ENCODE measurements around the gene ZNF189.

The ZNF189 gene

DNA sequence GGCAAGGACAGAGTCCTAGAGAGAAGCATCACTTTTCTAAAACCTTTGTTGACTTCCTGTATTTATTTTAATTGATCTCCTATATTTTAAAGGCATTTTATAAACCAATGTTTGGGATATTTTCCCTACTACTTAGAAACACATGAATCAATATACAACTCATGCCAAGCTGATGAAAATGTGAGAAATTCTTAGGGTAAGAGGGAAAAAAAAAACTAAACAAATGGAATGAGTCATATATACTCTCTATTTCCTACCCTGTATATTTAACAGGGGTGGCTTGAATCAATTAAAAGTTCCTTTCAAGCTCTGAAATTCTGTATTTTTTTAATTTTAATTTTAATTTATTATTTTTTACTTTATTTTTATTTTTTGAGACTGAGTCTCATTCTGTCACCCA lies 33.5 kb upstream of the ZNF189 start:
- no peak for TF ChIP-seq MYC (IDR thresholded peaks at IDR 0.05; ENCODE audit: low read depth, low read length)
- TF ChIP-seq, protein P1, sequence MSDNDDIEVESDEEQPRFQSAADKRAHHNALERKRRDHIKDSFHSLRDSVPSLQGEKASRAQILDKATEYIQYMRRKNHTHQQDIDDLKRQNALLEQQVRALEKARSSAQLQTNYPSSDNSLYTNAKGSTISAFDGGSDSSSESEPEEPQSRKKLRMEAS (IDR thresholded peaks at IDR 0.05; ENCODE audit: low read depth, low read length): no peak
- TF ChIP-seq POLR2A (IDR thresholded peaks at IDR 0.05; ENCODE audit: extremely low read depth, insufficient read length): no peak
- TF ChIP-seq, protein P2, sequence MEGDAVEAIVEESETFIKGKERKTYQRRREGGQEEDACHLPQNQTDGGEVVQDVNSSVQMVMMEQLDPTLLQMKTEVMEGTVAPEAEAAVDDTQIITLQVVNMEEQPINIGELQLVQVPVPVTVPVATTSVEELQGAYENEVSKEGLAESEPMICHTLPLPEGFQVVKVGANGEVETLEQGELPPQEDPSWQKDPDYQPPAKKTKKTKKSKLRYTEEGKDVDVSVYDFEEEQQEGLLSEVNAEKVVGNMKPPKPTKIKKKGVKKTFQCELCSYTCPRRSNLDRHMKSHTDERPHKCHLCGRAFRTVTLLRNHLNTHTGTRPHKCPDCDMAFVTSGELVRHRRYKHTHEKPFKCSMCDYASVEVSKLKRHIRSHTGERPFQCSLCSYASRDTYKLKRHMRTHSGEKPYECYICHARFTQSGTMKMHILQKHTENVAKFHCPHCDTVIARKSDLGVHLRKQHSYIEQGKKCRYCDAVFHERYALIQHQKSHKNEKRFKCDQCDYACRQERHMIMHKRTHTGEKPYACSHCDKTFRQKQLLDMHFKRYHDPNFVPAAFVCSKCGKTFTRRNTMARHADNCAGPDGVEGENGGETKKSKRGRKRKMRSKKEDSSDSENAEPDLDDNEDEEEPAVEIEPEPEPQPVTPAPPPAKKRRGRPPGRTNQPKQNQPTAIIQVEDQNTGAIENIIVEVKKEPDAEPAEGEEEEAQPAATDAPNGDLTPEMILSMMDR (IDR thresholded peaks at IDR 0.05; ENCODE audit: low read depth, low read length): no peak
- DNase-seq (ENCODE audit: low read depth): no peak

DNA sequence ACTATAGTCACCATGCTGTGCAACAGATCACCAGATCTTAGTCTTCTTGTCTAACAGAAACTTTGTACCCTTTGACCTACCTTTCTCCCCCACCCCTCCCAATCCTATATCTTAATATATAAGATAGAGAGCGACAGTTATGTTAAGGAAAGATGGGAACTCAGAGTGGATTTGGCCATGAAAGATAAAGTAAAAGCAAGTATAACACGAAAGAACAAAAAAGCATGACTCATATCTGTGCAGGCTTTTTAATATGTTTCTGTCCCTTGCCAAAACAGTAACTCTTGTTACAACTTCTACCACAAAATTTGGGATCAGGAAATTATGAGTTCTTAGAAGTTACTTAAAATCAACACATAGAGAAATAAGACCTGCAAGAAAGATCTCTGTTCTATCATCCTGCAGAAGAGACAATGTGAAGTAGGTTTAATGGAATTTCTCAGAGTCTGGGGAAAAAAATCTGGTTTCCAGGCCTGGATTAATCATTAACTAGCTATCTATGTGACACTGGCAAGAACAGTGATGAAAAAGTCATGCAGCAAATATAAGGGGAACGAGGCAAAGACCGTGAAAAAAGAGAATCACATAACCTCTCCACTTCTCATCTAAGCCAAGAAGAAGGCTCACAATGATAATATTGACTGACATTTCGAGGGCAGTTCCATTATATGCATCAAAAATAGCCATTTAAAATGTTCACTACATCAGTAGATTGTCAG lies 32.5 kb upstream of the ZNF189 start:
- no peak for DNase-seq (ENCODE audit: low read depth)
- no peak overlapping the region for H3K4me3 ChIP-seq (ENCODE audit: low read depth, low read length)
- TF ChIP-seq MYC (IDR thresholded peaks at IDR 0.05; ENCODE audit: low read depth, low read length) (no peak), POLR2A (IDR thresholded peaks at IDR 0.05; ENCODE audit: extremely low read depth, insufficient read length) (no peak)
- TF ChIP-seq, protein P1 (IDR thresholded peaks at IDR 0.05; ENCODE audit: low read depth, low read length): no peak
- TF ChIP-seq, protein P2 (IDR thresholded peaks at IDR 0.05; ENCODE audit: low read depth, low read length): no peak

More for the DNA sequence above, 33.5 kb upstream of the ZNF189 start:
- no peak overlapping the region for H3K4me3 ChIP-seq (ENCODE audit: low read depth, low read length)

DNA sequence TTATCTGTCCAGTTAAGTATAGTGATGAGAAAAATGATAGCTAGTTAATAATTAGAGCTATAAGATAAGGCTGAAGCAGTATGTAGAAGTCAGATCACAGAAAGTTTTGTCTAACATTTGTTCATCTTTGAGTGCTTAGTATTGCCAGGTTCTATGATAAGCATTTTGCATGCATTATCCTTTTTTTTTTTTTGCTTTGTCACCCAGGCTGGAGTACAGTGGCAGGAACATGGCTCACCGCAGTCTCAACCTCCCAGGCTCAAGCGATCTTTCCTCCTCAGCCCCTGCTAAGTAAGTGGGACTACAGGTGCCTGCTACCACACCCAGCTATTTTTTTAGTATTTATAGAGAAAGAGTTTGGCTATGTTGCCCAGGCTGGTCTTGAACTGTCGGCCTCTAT lies 31.3 kb upstream of the ZNF189 start:
- DNase-seq (ENCODE audit: low read depth): no peak
- H3K4me3 ChIP-seq (ENCODE audit: low read depth, low read length): no peak overlapping the region

DNA sequence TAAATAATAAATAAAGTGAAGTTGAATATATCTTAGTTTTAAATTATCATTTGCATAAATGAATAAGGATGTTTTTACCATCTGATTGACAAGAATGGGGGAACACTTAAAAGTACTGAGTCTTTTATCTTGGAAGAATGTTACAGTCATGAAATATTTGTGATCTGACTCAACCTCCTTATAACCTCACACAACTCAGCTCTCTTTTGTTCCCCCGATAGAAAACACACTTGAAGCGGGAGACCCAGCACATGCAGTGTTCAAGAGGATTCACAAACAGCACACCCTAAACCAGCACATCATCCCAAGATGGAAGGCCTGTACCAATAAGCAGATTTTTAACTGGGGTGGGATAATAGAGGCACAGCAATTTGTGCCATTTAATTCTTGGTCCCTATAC lies 29.4 kb upstream of the ZNF189 start:
- TF ChIP-seq MYC (IDR thresholded peaks at IDR 0.05; ENCODE audit: low read depth, low read length): no peak
- TF ChIP-seq, protein P2 (IDR thresholded peaks at IDR 0.05; ENCODE audit: low read depth, low read length): no peak
- TF ChIP-seq, protein P1 (IDR thresholded peaks at IDR 0.05; ENCODE audit: low read depth, low read length): no peak
- no peak for TF ChIP-seq POLR2A (IDR thresholded peaks at IDR 0.05; ENCODE audit: extremely low read depth, insufficient read length)
- no peak for DNase-seq (ENCODE audit: low read depth)
- no peak overlapping the region for H3K4me3 ChIP-seq (ENCODE audit: low read depth, low read length)

More for the DNA sequence above, 31.3 kb upstream of the ZNF189 start:
- TF ChIP-seq POLR2A (IDR thresholded peaks at IDR 0.05; ENCODE audit: extremely low read depth, insufficient read length) (no peak), MYC (IDR thresholded peaks at IDR 0.05; ENCODE audit: low read depth, low read length) (no peak)
- TF ChIP-seq, protein P1 (IDR thresholded peaks at IDR 0.05; ENCODE audit: low read depth, low read length): no peak
- TF ChIP-seq, protein P2 (IDR thresholded peaks at IDR 0.05; ENCODE audit: low read depth, low read length): no peak

DNA sequence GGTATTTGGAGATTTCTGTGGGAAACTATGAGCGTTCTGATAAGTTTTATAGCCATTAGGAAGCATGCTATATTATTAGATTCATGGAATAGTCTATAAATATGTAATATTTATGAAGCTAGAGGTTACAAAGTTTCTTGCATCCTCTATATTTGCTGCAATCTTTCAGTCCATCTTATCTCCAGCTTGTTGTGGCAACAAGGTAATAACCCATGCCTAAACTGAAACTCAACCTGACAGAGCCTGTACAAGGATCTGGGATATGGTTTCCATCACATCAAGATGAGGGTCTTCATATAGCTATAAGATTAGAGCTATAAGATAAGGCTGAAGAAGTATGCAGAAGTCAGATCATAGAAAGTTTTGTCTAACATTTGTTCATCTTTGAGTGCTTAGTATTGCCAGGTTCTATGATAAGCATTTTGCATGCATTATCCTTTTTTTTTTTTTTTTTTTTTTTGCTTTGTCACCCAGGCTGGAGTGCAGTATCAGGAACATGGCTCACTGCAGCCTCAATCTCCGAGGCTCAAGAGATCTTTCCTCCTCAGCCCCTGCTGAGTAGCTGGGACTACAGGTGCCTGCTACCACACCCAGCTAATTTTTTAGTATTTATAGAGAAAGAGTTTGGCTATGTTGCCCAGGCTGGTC lies 28.6 kb upstream of the ZNF189 start:
- TF ChIP-seq POLR2A (IDR thresholded peaks at IDR 0.05; ENCODE audit: extremely low read depth, insufficient read length) (no peak), MYC (IDR thresholded peaks at IDR 0.05; ENCODE audit: low read depth, low read length) (no peak)
- TF ChIP-seq, protein P2 (IDR thresholded peaks at IDR 0.05; ENCODE audit: low read depth, low read length): no peak
- TF ChIP-seq, protein P1 (IDR thresholded peaks at IDR 0.05; ENCODE audit: low read depth, low read length): no peak
- DNase-seq (ENCODE audit: low read depth): no peak
- H3K4me3 ChIP-seq (ENCODE audit: low read depth, low read length): no peak overlapping the region
